HEK293 (cell line): ENCODE results near the gene FOXN3.

Source experiments
- CTCF ChIA-PET: fragments of 350-600 bp; formaldehyde crosslinking; extraction: SDS; loops from one replicate; lab custom pipeline; 2021; ENCODE audit warnings: antibody characterized with exemption; lab: Yijun Ruan, JAX
- POLR2A ChIA-PET: fragments of 300-600 bp; formaldehyde crosslinking; extraction: SDS; loops from one replicate; lab custom pipeline; 2020; ENCODE audit warnings: antibody characterized with exemption, inconsistent platforms; lab: Yijun Ruan, JAX
- H3K27ac ChIP-seq: fragments of 200-500 bp; sonication (Bioruptor generic); 2 replicates; pipeline ENCODE4 v1.5.1; 2014; ENCODE audit warnings: low read depth, low read length, control low read depth, inconsistent platforms; ENCODE audit errors: extremely low read depth
- H3K36me3 ChIP-seq, 2 experiments: fragments of 200-500 bp in 1 of 2; sonication (Bioruptor generic) in 1 of 2; 1 replicate in 1 of 2; 2 replicates in 1 of 2; pipeline ENCODE4 v1.5.1; 2014 to 2017; ENCODE audit warnings: inconsistent platforms in 2 of 2, low read length in 2 of 2; ENCODE audit not compliant: control insufficient read depth in 2 of 2, insufficient read depth in 1 of 2
- H3K4me1 ChIP-seq: fragments of 200-500 bp; sonication (Bioruptor generic); 2 replicates; pipeline ENCODE4 v1.5.1; 2014; ENCODE audit warnings: mild to moderate bottlenecking, low read length, inconsistent platforms; ENCODE audit not compliant: control insufficient read depth, insufficient read depth
- H3K4me3 ChIP-seq: 2 replicates; pipeline ENCODE4 v1.5.1; 2011; ENCODE audit warnings: low read depth, mild to moderate bottlenecking, control low read depth, low read length, moderate library complexity
- H3K9me3 ChIP-seq: fragments of 200-500 bp; sonication (Bioruptor generic); 2 replicates; pipeline ENCODE4 v1.5.1; 2014; ENCODE audit warnings: low read depth, low read length, inconsistent platforms; ENCODE audit not compliant: control insufficient read depth, insufficient read depth
- GLI4 ChIP-seq: fragments of 450-650 bp; formaldehyde crosslinking; IDR thresholded peaks from 2 replicates; pipeline ENCODE4 v1.5.1; 2016; ENCODE audit warnings: missing biosample characterization, missing genetic modification characterization
- SP3 ChIP-seq: fragments of 450-650 bp; formaldehyde crosslinking; IDR thresholded peaks from 2 replicates; pipeline ENCODE4 v1.5.1; 2016; ENCODE audit warnings: missing biosample characterization, missing genetic modification characterization
- TRIM28 ChIP-seq: IDR thresholded peaks from 2 replicates; pipeline ENCODE4 v1.6.1; 2011; ENCODE audit warnings: low read length, control low read depth, borderline replicate concordance
- YY2 ChIP-seq: fragments of 450-650 bp; formaldehyde crosslinking; IDR thresholded peaks from 2 replicates; pipeline ENCODE4 v1.5.1; 2016; ENCODE audit warnings: missing biosample characterization, missing genetic modification characterization
- ZFHX2 ChIP-seq: fragments of 450-650 bp; formaldehyde crosslinking; conservative IDR thresholded peaks from 2 replicates; pipeline ENCODE4 v1.5.1; 2016; ENCODE audit warnings: missing biosample characterization, missing genetic modification characterization
- ZNF157 ChIP-seq: fragments of 450-650 bp; formaldehyde crosslinking; IDR thresholded peaks from 2 replicates; pipeline ENCODE4 v1.5.1; 2016; ENCODE audit warnings: missing biosample characterization, missing genetic modification characterization
- ZNF248 ChIP-seq: fragments of 450-650 bp; formaldehyde crosslinking; IDR thresholded peaks from 2 replicates; pipeline ENCODE4 v1.5.1; 2017; ENCODE audit warnings: missing biosample characterization, missing genetic modification characterization
- ZNF335 ChIP-seq: fragments of 450-650 bp; formaldehyde crosslinking; conservative IDR thresholded peaks from 2 replicates; pipeline ENCODE4 v1.5.1; 2016; ENCODE audit warnings: missing biosample characterization, missing genetic modification characterization
- ZNF48 ChIP-seq: fragments of 450-650 bp; formaldehyde crosslinking; IDR thresholded peaks from 2 replicates; pipeline ENCODE4 v1.5.1; 2016; ENCODE audit warnings: missing biosample characterization, missing genetic modification characterization
- ZNF555 ChIP-seq: fragments of 450-650 bp; formaldehyde crosslinking; conservative IDR thresholded peaks from 2 replicates; pipeline ENCODE4 v1.5.1; 2017; ENCODE audit warnings: missing biosample characterization, mild to moderate bottlenecking, missing genetic modification characterization, inconsistent platforms
- TF ChIP-seq, protein P1 (sequence below): fragments of 450-650 bp; formaldehyde crosslinking; IDR thresholded peaks from 2 replicates; pipeline ENCODE4 v1.5.1; 2016; ENCODE audit warnings: missing biosample characterization, missing genetic modification characterization
- TF ChIP-seq, protein P2 (sequence below): fragments of 450-650 bp; formaldehyde crosslinking; IDR thresholded peaks from 2 replicates; pipeline ENCODE4 v1.5.1; 2016; ENCODE audit warnings: missing biosample characterization, missing genetic modification characterization
- TF ChIP-seq, protein P3 (sequence below): fragments of 450-650 bp; formaldehyde crosslinking; IDR thresholded peaks from 2 replicates; pipeline ENCODE4 v1.5.1; 2016; ENCODE audit warnings: missing biosample characterization, missing genetic modification characterization, low read depth
- TF ChIP-seq, protein P4 (sequence below): fragments of 450-650 bp; formaldehyde crosslinking; IDR thresholded peaks from 2 replicates; pipeline ENCODE4 v1.5.0; 2017; ENCODE audit warnings: missing biosample characterization, missing genetic modification characterization, borderline replicate concordance
- TF ChIP-seq, protein P5 (sequence below): fragments of 450-650 bp; formaldehyde crosslinking; IDR thresholded peaks from 2 replicates; pipeline ENCODE4 v1.5.1; 2017; ENCODE audit warnings: missing biosample characterization, missing genetic modification characterization

FOXN3 gene

DNA sequence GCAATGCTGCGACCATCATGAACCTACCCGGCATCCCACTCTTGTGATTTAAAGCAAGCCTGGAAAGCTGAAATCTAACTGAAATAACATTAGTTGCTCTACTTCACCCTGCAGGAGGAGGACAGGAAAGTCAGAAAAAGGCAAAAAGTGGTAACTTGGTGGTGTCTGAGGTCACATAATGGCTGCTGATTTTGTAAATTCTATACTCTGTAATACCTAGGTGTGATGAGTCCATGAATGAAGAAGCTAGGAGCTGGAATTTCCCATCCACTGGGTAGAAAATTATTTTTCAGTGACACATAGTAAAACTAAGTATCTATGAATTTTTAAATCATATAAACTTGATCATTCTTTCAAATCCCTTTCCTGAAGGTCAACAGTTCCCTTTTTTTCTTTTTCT, 183.8 kb downstream of the FOXN3 start:
- POLR2A ChIA-PET: no interaction called here

DNA sequence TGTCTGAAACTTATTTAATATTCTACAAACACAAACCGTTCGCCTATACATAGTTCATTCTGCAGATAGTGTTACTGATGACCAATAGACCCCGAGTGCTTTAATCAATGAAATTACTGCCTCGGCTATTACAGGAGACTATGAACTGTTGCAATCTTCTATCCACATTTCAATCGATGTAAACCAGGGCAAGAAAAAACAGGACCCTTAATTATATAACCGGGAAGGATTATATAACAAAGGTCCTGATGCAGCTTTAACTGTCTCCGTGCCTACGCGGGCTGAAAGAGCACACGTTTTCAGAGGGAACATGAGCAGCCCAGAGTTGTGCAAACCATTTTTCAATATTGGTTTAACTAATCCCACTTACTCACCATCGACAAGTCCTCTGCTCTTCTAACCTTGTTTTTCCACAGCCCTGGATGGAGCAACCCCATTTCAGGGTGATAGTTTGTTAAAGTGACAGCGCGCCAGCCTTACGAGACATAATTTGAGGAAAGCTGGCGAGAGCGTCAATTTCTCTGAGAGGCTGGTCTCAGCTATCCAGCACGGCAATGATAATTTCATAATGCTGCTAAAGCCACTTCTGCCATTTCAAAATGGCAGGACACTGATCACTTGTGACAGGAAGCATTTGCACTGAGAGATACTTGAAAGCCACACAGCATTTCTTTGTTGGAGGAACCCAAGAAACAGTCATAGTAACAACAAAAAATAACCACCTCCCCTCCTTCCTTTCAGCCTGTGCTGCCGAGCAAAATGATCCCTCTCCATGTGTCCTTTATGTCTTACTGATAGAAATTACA, 184.6 kb downstream of the FOXN3 start:
- H3K9me3 ChIP-seq: no peaks in the 10 kb centered on the region
- CTCF ChIA-PET: interaction anchor here (0.7 kb wide), 1 partner anchor 7 kb away, joined by 3 read pairs; no protein-coding TSS in a partner anchor
- no peak overlapping the region for H3K4me3 ChIP-seq
- TF ChIP-seq, protein P1, sequence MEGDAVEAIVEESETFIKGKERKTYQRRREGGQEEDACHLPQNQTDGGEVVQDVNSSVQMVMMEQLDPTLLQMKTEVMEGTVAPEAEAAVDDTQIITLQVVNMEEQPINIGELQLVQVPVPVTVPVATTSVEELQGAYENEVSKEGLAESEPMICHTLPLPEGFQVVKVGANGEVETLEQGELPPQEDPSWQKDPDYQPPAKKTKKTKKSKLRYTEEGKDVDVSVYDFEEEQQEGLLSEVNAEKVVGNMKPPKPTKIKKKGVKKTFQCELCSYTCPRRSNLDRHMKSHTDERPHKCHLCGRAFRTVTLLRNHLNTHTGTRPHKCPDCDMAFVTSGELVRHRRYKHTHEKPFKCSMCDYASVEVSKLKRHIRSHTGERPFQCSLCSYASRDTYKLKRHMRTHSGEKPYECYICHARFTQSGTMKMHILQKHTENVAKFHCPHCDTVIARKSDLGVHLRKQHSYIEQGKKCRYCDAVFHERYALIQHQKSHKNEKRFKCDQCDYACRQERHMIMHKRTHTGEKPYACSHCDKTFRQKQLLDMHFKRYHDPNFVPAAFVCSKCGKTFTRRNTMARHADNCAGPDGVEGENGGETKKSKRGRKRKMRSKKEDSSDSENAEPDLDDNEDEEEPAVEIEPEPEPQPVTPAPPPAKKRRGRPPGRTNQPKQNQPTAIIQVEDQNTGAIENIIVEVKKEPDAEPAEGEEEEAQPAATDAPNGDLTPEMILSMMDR (tag by site-specific recombination): no peak
- TF ChIP-seq ZFHX2 (tag by site-specific recombination) (no peak), ZNF555 (tag by site-specific recombination) (no peak), TRIM28 (no peak), YY2 (no peak), ZNF335 (tag by site-specific recombination) (no peak), ZNF157 (tag by site-specific recombination) (no peak), ZNF48 (no peak), ZNF248 (tag by site-specific recombination) (no peak)
- TF ChIP-seq, protein P2, sequence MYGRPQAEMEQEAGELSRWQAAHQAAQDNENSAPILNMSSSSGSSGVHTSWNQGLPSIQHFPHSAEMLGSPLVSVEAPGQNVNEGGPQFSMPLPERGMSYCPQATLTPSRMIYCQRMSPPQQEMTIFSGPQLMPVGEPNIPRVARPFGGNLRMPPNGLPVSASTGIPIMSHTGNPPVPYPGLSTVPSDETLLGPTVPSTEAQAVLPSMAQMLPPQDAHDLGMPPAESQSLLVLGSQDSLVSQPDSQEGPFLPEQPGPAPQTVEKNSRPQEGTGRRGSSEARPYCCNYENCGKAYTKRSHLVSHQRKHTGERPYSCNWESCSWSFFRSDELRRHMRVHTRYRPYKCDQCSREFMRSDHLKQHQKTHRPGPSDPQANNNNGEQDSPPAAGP (tag by site-specific recombination): no peak
- TF ChIP-seq, protein P3, sequence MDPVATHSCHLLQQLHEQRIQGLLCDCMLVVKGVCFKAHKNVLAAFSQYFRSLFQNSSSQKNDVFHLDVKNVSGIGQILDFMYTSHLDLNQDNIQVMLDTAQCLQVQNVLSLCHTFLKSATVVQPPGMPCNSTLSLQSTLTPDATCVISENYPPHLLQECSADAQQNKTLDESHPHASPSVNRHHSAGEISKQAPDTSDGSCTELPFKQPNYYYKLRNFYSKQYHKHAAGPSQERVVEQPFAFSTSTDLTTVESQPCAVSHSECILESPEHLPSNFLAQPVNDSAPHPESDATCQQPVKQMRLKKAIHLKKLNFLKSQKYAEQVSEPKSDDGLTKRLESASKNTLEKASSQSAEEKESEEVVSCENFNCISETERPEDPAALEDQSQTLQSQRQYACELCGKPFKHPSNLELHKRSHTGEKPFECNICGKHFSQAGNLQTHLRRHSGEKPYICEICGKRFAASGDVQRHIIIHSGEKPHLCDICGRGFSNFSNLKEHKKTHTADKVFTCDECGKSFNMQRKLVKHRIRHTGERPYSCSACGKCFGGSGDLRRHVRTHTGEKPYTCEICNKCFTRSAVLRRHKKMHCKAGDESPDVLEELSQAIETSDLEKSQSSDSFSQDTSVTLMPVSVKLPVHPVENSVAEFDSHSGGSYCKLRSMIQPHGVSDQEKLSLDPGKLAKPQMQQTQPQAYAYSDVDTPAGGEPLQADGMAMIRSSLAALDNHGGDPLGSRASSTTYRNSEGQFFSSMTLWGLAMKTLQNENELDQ (tag by site-specific recombination): no peak
- TF ChIP-seq, all 188 proteins: peak for 0
- Histone ChIP-seq H3K27ac (no peak overlapping the region), H3K4me1 (peaks cover 12% of the 10 kb centered on the region; the same call in 1 of the 2 replicates), H3K36me3 (no peaks in the 10 kb centered on the region)
- POLR2A ChIA-PET: no interaction called here

More for the DNA sequence above, 183.8 kb downstream of the FOXN3 start:
- CTCF ChIA-PET: interaction anchor here (0.6 to 0.7 kb wide), 2 partner anchors 8 to 294 kb away, joined by 3 read pairs; no protein-coding TSS in a partner anchor
- H3K36me3 ChIP-seq: no peaks in the 10 kb centered on the region
- no peaks in the 10 kb centered on the region for H3K9me3 ChIP-seq
- H3K4me3 ChIP-seq: no peak overlapping the region
- H3K4me1 ChIP-seq: peaks cover 12% of the 10 kb centered on the region; the same call in 1 of the 2 replicates
- TF ChIP-seq SP3 (tag by site-specific recombination): no peak
- TF ChIP-seq, protein P4, sequence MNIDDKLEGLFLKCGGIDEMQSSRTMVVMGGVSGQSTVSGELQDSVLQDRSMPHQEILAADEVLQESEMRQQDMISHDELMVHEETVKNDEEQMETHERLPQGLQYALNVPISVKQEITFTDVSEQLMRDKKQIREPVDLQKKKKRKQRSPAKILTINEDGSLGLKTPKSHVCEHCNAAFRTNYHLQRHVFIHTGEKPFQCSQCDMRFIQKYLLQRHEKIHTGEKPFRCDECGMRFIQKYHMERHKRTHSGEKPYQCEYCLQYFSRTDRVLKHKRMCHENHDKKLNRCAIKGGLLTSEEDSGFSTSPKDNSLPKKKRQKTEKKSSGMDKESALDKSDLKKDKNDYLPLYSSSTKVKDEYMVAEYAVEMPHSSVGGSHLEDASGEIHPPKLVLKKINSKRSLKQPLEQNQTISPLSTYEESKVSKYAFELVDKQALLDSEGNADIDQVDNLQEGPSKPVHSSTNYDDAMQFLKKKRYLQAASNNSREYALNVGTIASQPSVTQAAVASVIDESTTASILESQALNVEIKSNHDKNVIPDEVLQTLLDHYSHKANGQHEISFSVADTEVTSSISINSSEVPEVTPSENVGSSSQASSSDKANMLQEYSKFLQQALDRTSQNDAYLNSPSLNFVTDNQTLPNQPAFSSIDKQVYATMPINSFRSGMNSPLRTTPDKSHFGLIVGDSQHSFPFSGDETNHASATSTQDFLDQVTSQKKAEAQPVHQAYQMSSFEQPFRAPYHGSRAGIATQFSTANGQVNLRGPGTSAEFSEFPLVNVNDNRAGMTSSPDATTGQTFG (tag by site-specific recombination): no peak
- TF ChIP-seq, protein P5, sequence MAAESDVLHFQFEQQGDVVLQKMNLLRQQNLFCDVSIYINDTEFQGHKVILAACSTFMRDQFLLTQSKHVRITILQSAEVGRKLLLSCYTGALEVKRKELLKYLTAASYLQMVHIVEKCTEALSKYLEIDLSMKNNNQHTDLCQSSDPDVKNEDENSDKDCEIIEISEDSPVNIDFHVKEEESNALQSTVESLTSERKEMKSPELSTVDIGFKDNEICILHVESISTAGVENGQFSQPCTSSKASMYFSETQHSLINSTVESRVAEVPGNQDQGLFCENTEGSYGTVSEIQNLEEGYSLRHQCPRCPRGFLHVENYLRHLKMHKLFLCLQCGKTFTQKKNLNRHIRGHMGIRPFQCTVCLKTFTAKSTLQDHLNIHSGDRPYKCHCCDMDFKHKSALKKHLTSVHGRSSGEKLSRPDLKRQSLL (tag by site-specific recombination): no peak
- TF ChIP-seq GLI4 (tag by site-specific recombination): no peak
- TF ChIP-seq, all 188 proteins: peak for 0
- no peak overlapping the region for H3K27ac ChIP-seq
